GM18861 (cell line): ENCODE results near the gene OLFML2A.

Experiments
- ATAC-seq: cut with Tn5 transposase; IDR thresholded peaks from one replicate; pipeline ENCODE4 v1.9.1; 2021; ENCODE audit not compliant: unreplicated experiment

The OLFML2A gene

GRCh38 chr9:124849801-124850200, 72.9 kb downstream of the OLFML2A start:
- no peak for ATAC-seq

DNA sequence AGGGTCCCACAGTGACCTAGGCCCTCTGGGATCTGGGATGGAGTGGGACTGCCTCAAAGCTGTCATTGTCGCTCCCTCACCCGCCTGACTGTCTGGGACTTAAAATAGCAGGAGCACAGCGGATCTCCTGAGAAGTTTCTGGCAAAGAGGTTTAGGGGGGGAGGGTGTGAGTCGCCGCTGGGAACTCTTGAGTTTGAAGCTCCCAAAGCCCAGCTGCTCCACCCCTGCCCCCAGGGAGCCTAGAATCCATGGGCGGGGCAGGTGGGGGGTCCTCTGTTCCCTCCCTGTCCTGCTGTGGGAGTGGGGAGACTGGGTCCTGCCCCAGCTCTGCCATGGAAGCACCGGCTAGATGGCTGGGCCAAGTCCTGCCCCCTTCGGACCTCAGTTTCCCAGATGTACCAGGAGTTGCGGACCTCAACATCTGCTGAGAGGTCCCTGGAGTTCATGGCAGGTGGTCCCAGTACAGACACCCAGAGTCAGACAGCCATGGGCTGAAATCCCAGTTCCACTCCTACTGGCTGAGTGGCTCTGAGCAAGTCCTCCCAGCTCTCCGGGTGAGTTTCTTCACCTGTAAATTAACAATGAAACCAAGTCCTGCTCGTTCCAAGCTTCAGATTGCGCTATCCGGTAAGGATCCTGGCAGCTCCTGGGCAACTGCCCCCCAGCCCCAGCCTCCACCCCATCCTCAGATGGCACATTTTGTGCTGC, 75.3 kb downstream of the OLFML2A start:
- ATAC-seq: no peak

- no peak for ATAC-seq
Measured at GRCh38 chr9:124852829-124853531, 76.0 kb downstream of the OLFML2A start, which contains the start of gene WDR38. WDR38 (plus strand) TSS chr9:124853460; CDS start chr9:124853532, 72 bp downstream.

GRCh38 chr9:124853605-124854143, 76.7 kb downstream of the OLFML2A start:
- ATAC-seq: no peak

- no peak for ATAC-seq
Measured at GRCh38 chr9:124854161-124854560, 77.2 kb downstream of the OLFML2A start.

DNA sequence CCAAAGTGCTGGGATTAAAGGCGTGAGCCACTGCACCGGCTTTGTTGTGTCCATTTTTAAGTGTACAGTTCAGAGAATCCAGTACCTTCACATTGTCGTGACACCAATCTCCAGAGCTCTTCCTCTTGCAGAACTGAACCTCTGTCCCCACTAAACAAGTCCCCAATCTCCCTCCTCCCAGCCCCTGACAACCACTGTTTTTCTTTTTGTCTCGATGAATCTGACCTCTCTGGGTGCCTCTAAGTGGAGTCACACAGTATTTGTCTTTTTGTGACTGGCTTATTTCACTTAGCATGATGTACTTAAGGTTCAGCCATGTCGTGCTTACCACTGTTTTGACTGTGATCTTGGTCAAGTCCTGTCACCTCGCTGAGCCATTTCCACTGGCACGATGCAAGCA, 77.9 kb downstream of the OLFML2A start:
- ATAC-seq: no peak

GRCh38 chr9:124855566-124855943, 78.6 kb downstream of the OLFML2A start:
- ATAC-seq: no peak

DNA sequence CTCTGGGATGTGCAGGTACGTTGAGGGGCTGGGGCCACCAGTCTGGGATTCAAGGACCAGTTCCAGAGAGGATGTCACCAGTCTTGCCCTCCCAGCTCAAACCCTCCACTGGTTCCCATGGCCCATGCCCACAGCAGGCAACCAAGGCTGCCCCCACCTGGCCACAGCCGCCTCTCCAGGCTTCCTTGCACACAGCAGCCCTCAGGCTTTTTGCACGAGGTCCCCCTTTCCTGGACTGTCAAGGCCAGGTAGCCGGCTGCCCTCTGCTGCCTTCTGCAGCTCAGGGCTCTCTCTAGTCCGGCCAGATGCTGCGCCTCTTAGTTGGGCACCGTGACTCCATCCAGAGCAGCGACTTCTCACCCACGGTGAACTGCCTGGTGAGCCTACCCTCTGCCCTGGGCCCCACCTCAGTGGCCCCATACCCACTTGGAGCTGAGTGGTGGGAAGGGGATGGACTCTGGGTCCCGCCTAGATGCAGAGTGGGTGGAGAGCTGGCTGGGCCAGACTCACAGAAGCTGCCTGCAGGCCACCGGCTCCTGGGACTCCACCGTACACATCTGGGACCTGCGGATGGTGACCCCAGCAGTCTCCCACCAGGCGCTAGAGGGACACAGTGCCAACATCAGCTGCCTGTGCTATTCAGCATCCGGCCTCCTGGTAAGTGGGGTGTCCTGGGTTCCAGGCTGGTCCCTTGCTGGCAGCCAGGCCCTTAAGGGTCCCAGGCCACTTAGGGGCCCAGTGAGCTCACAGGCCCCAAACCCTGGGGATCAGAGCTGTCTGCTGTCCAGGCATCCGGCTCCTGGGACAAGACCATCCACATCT, 79.2 kb downstream of the OLFML2A start:
- no peak for ATAC-seq

GRCh38 chr9:124857533-124858162, 80.7 kb downstream of the OLFML2A start:
- no peak for ATAC-seq

GRCh38 chr9:124858330-124859046, 81.6 kb downstream of the OLFML2A start:
- ATAC-seq: no peak

GRCh38 chr9:124859803-124860581, 83.1 kb downstream of the OLFML2A start:
- no peak for ATAC-seq

DNA sequence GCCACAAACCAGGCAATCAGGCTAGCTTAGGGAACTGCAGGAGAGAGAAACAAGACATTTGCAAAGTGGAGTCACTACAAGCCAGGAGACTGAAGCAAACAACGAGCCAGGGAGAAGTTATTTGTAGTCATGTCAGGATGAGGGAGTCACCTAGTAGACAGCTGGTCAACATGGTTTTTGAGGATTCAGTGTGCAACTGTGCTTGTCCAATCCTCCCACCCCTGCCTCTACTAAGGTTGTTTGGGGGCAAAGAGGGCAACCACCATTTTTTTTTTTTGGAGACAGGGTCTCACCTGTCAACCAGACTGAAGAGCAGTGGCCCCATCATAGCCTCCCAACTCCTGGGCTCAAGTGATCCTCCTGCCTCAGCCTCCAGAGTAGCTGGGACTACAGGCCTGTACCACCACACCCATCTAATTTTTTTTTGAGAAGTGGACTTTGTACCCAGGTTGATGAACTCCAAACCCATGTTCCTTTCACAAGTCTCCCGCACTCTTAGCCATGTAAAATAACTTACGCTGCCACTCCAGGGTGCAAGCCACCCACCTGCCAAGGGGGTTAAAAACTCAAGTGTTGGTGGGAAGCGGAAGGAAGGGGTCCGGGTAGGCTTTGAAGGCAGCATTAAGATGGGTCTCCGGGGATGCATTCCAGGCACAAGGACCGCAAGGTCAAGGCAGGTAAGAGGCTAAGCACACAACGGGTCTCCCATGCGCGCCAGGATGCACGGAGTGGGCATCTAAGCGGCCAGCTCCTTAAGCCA, 83.8 kb downstream of the OLFML2A start:
- no peak for ATAC-seq

- ATAC-seq: peak; percentile 76
Measured at GRCh38 chr9:124861342-124862229, 84.7 kb downstream of the OLFML2A start, which contains the start of the genes ARPC5L and RPL35. ARPC5L (plus strand) TSS chr9:124862130; CDS start chr9:124869291, 7,161 bp downstream. RPL35 (minus strand) TSS chr9:124861957; CDS start chr9:124861912, 45 bp downstream.

DNA sequence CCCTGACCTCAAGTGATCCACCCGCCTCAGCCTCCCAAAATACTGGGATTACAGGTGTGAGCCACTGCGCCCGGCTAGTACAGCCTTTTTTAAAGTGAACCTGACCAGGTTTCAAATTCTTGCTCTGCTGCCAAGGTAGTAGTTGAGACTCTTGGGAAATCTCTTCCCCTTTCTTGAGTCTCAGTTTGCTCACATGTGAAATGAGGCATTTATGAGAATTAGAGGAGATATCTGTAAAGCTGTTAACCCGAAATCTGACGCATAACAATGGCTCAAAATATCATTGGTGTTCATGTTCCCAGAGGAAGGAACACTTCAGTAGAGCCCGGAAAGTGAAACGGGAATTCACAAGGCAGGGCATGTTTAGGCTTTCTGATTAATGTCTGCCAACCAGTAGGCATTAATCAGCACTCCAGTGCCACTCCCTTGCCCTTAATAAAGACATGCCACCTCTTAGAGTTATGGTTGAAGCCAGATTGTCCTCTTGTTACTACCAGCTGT, 86.5 kb downstream of the OLFML2A start:
- no peak for ATAC-seq
